Gastroesophageal sphincter (tissue), 4 donors: Measurements from ENCODE around the gene RNLS. TPM values are rescaled to one million over a fixed set of nuclear protein-coding genes. Genes with fewer than 3 reads are reported as not detected.

Source experiments
- ATAC-seq: fragments of 150-250 bp; one replicate; pipeline ENCODE4 v1.9.1; 2016; ENCODE audit warnings: mild to moderate bottlenecking, moderate library complexity
- H3K27ac ChIP-seq, 4 donors: fragments of 200-600 bp; sonication (generic) in 3 of 4; 1 replicate in 3 of 4; 2 replicates in 1 of 4; pipeline ENCODE4 v1.5.1; 2016 to 2019
- H3K27me3 ChIP-seq: fragments of 200-600 bp; sonication (generic); one replicate; pipeline ENCODE4 v1.5.1; 2019
- H3K36me3 ChIP-seq, 2 donors: fragments of 200-600 bp; sonication (generic); one replicate each; pipeline ENCODE4 v1.5.1; 2019; ENCODE audit warnings: control low read depth in 1 of 2
- H3K4me1 ChIP-seq, 3 donors: fragments of 200-600 bp; sonication (generic); 1 replicate in 2 of 3; 2 replicates in 1 of 3; pipeline ENCODE4 v1.5.1; 2016 to 2019; ENCODE audit warnings: control low read depth in 2 of 3
- H3K4me3 ChIP-seq, 2 donors: fragments of 200-600 bp; sonication (generic); one replicate each; pipeline ENCODE4 v1.5.1; 2019; ENCODE audit warnings: mild to moderate bottlenecking in 1 of 2, moderate library complexity in 1 of 2
- H3K9me3 ChIP-seq, 3 donors: fragments of 200-600 bp; sonication (generic); one replicate each; pipeline ENCODE4 v1.5.1; 2017 to 2019; ENCODE audit warnings: control low read depth in 2 of 3
- CTCF ChIP-seq, 4 experiments: fragments of 200-600 bp in 2 of 4; fragments of 450-650 bp in 2 of 4; sonication (generic) in 1 of 4; IDR thresholded peaks; one replicate each; pipeline ENCODE4 v1.5.1; 2017 to 2019; ENCODE audit warnings: antibody characterized with exemption in 4 of 4, mild to moderate bottlenecking in 2 of 4, moderate library complexity in 2 of 4
- EP300 ChIP-seq: sonication (generic); formaldehyde crosslinking; IDR thresholded peaks from one replicate; pipeline ENCODE4 v1.6.1; 2017; ENCODE audit warnings: antibody characterized with exemption, mild to moderate bottlenecking
- POLR2A ChIP-seq, 2 donors: fragments of 450-650 bp; IDR thresholded peaks; one replicate each; pipeline ENCODE4 v1.6.1; 2017; ENCODE audit warnings: antibody characterized with exemption in 2 of 2, mild to moderate bottlenecking in 2 of 2, moderate library complexity in 1 of 2
- POLR2AphosphoS5 ChIP-seq: sonication (generic); formaldehyde crosslinking; IDR thresholded peaks from one replicate; pipeline ENCODE4 v1.6.1; 2017; ENCODE audit warnings: antibody characterized with exemption
- WGBS, 2 donors: methylation state at CpG; one replicate each; pipeline ENCODE4 v1.1.5; 2018; ENCODE audit warnings: low coverage in 1 of 2; 5-methylcytosine and 5-hydroxymethylcytosine counted together
- total RNA-seq, 4 donors: library from RNA; depleted of rRNA; stranded (reverse); fragments of >200 nt; gene quantifications; one replicate each; pipeline ENCODE4 v1.1.0, GENCODE V29; 2016

The RNLS gene
- total RNA-seq, 4 donors from 2014 or later = 9.4 to 25.1 (median 15.3) TPM

GRCh38 chr10:88244781-88245625 lies 338.1 kb downstream of the RNLS start:
- no peak overlapping the region for H3K4me3 ChIP-seq

GRCh38 chr10:88243836-88244730 lies 339.0 kb downstream of the RNLS start:
- H3K27me3 ChIP-seq = no peaks in the 10 kb centered on the region
- H3K9me3 ChIP-seq = no peaks in the 10 kb centered on the region
- no peak overlapping the region for H3K4me3 ChIP-seq
- no peaks in the 10 kb centered on the region for H3K36me3 ChIP-seq
- peak; percentile 40 for ATAC-seq
- peak overlapping the region; percentile 14 to 71 (median 65) for H3K27ac ChIP-seq
- no peak for TF ChIP-seq CTCF (IDR thresholded peaks at IDR 0.05)
- peaks cover 8 to 51% (median 9%) of the 10 kb centered on the region in 3 donors for H3K4me1 ChIP-seq
- WGBS, 2 donors = 13 to 47% methylated on average over 3 to 7 of the region's 12 CpGs

More at GRCh38 chr10:88244781-88245625, 338.1 kb downstream of the RNLS start:
- Histone ChIP-seq H3K27me3 (no peaks in the 10 kb centered on the region), H3K4me1 (peaks cover 8 to 51% (median 9%) of the 10 kb centered on the region in 3 donors), H3K27ac (peak overlapping the region in 2 of 4 donors; percentile 67 to 71), H3K36me3 (no peaks in the 10 kb centered on the region), H3K9me3 (no peaks in the 10 kb centered on the region)
- WGBS, 2 donors = 78 to 81% methylated on average over 7 to 9 of the region's 9 CpGs
- ATAC-seq = no peak
- TF ChIP-seq EP300 = no peak
- no peak for TF ChIP-seq CTCF (IDR thresholded peaks at IDR 0.05)
- no peak for TF ChIP-seq POLR2AphosphoS5
- no peak for TF ChIP-seq POLR2A (IDR thresholded peaks at IDR 0.05)

- Histone ChIP-seq H3K27me3 (no peaks in the 10 kb centered on the region), H3K27ac (peak overlapping the region; percentile 14 to 71 (median 65)), H3K9me3 (no peaks in the 10 kb centered on the region), H3K36me3 (no peaks in the 10 kb centered on the region), H3K4me1 (peaks cover 8 to 53% (median 9%) of the 10 kb centered on the region in 3 donors), H3K4me3 (no peak overlapping the region)
- TF ChIP-seq POLR2A (IDR thresholded peaks at IDR 0.05) = no peak
- TF ChIP-seq CTCF (IDR thresholded peaks at IDR 0.05) = no peak
- no peak for TF ChIP-seq POLR2AphosphoS5
- TF ChIP-seq EP300 = no peak
- 25 to 27% methylated on average over 5 of the region's 5 CpGs for WGBS, 2 donors
- ATAC-seq = no peak
Measured at GRCh38 chr10:88243202-88243744, 339.8 kb downstream of the RNLS start.

- TF ChIP-seq EP300 (no peak), CTCF (IDR thresholded peaks at IDR 0.05) (no peak), POLR2AphosphoS5 (no peak)
- ATAC-seq = no peak
- Histone ChIP-seq H3K27me3 (no peaks in the 10 kb centered on the region), H3K9me3 (no peaks in the 10 kb centered on the region), H3K36me3 (no peaks in the 10 kb centered on the region), H3K4me3 (no peak overlapping the region), H3K27ac (no peak overlapping the region), H3K4me1 (peaks cover 8 to 55% (median 9%) of the 10 kb centered on the region in 3 donors)
- WGBS, 2 donors = 89 to 92% methylated on average over 1 of the region's 1 CpG
Measured at GRCh38 chr10:88241501-88241900, 341.6 kb downstream of the RNLS start.
